ENCODE measurements around the gene PHLDA2.
A peak's percentile ranks its signal among the peaks of the same experiment; 100 is the strongest.
"Not testable (repeated sequence)": the region's sequence is repeated elsewhere in the genome, so short reads cannot be mapped to it uniquely, and the experiment has no call there.

The PHLDA2 gene

DNA sequence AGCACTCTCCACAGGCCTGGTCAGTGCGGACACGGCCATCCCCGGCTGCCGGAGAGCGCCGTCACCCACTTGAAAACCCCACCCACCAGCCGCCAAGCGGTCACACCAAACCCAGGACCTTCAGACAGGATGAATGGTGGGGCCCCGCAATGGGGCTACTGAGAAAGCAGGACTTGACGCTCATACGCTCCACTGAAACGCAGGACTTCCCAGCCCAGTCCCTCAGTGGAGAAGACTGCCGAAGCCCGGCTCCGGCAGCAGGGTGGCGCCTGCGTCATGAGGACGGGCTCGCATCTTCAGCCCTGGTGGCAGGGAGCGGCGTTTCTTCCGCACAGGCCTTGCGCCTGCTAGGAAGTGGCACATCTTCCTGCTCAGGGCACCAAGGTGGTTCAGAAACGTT, 15.3 kb upstream of the PHLDA2 start:
- DNase-seq, result no peak

DNA sequence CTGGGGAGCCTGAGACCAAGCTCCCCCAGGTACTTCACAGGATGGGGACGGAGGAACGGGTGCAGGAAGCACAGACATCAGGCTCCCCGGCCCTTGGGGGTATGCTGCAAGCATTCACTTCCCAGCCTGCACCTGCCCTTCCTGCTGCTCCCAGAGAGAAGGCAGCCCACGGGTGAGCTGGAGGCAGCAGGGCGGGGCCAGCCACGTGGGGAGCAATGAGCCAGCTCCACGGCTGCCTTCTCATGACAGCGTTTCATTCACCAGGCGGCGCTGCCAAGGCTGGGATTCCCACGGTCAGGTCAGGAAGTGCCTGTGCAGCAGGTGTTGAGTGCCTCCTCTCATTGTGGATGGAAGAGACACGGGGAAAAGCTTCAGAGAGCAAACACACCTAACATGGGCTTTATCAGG, 14.5 kb upstream of the PHLDA2 start:
- no peak for DNase-seq

DNA sequence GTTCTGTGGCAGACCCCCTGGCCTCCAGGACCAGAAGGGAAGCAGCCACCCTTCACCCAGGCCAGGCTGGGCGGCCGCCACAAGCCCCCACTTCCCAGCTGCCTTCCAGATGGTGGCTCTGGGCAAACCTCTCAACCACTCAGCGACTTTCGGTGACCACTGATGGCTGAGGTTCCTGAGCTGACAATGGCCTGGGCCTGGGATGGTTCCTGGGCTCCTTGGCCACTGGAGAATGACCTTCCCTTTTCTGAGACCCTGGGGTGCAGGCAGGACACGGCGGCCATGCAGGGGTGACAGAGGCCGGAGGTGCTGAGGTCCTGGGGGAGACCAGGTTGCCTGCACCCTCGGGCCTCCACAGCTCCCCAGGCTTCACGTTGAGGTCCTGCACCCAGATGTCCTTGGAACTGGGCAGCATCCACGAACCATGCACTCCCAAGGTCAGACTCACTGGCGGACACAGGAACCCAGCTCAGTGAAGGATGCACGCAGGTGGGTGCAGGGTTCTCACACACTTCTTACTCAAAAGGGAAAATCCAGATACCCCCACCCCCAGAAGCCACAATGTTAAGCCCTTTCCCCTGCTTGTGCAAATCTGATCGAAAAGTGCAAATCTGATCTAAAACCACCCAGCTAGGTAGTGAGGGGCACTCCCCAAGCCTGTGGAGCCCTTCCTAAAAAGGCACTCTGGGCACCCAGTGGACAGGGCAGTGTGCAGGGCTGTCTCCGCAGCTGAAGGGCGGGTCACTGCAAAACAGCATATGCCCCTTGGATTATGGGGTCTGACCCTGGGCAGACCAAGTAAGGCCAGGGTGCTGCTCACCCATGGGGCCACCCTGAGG, 13.9 kb upstream of the PHLDA2 start:
- no peak for DNase-seq

DNA sequence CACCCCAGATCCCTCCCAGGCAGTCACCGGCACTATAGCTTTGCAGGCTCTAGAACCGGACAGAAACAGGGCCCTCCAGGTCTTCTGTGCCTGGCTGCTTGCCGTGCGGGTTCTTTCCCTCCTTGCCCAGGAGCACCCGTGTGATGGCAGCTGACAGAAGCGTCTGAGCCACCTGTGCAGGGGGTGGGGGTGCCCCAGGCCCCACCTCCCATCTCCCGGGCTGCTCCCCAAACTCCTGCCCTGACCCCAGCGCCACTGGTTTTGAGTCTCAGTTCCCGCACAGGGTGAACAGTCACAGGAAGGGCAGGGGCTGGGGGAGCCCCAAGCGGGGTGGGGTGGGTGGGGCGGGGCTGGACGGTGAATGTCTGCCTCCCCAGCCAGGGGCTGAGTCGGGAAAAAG, 13.2 kb upstream of the PHLDA2 start:
- DNase-seq, result no peak

DNA sequence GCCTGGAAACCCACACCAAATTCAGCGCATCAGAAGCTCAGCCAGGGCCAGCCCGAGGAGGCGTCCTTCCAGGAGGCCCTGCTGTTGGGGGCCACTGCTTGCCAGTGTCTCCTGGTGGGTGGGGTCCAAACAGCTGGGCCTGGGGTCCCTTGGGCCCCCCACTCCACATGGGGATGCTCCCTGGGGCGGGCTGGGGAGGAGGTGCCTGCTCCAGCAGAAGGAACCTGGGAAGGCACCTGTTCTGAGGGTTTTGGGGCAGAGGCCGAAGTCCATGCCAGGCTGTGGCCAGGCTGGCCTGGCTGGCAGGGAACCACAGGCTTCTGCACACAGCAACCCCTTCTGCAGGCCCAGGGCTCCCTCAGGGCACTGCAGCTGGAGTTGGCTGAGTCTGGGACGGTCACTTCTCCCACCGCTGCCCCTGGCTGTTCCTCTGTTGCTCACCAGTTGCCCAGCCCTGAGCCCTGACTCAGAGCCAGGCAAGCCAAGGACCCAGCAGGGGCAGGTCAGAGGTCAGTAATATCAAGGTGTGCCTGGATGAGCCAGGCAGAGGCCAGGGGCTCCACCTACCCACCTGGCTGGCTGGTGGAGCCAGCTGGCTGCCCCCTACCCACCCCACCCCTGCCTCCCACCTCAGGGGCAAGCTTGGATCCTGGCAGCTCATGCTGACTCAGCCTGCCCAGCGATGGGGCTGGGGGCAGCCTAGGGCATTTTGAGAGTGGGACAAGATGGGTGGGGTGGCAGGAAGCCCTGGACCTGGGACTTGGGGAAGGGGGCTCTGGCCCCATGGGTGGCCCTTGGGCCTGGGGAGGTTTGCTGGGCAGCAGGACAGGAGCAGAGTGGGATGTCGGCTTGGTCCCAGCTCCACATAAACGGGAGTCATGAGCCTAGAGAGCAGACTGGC, 12.0 kb upstream of the PHLDA2 start:
- DNase-seq, result no peak

DNA sequence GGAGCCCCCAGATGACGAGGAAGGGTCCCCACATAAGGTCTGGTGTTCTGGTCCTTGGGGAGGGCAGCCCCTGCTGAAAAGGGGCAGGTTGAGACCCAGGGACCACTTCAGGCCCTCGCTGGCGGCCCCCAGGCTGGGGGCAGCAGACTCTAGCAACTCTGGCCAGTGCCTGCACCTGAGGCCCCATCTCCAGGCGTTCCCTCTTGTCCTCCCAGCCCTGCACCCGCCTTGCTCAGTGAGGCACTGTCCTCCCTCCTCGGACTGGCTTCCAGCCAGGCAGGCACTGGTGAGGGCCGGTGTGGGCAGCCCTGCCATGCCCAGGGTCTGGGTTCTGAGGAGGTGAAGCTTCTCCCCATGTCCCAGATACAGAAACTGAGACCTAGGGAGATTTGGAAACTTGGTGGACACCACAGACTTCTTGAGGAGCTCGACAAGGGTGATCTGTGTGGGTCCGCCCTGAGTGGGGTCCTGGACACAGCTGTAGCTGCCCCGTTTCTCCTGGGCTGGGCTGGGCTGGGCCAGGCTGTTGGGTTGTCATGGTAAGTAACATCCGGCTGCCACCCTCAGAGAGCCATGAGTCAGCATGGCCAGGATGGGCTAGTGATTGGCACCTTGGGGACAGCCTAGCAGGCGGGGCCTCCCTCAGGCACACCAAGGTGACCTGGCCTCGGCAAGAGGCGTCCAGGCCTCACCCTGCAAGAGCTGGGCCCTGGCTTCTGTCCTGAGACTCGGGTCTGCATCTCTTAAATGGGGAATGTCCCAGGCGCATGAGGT, 11.1 kb upstream of the PHLDA2 start:
- DNase-seq, result no peak

DNA sequence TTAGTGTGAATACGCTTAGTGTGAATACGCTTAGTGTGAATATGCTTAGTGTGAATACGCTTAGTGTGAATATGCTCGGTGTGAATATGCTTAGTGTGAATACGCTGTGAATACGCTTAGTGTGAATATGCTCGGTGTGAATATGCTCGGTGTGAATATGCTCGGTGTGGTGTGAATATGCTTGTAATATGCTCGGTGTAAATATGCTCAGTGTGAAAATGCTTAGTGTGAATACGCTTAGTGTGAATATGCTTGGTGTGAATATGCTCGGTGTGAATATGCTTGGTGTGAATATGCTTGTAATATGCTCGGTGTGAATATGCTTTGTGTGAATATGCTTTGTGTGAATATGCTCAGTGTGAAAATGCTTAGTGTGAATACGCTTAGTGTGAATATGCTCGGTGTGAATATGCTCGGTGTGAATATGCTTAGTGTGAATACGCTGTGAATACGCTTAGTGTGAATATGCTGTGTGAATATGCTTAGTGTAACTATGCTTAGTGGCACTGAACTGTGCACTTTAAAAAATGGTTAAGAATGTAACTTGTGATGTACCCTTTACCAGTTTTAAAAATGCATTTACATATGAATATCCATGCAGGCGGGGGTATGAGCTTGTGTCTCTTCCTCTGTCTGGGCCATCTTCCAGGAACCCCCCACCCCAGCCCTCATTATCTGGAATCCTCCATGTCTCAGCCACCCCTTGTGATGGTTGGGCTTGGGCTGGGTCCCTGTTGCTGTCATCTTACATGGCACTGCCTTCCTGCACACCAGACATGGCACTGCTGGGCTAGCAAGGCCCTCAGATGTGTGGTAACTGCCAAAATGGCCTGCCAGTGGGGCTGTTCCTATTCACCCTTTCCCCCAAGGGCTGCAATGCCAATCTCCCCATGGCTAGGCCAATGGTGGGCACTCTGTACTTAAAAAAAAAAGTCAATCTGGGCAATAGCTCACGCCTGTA, 9.5 kb upstream of the PHLDA2 start:
- not testable (repeated sequence) for DNase-seq

DNA sequence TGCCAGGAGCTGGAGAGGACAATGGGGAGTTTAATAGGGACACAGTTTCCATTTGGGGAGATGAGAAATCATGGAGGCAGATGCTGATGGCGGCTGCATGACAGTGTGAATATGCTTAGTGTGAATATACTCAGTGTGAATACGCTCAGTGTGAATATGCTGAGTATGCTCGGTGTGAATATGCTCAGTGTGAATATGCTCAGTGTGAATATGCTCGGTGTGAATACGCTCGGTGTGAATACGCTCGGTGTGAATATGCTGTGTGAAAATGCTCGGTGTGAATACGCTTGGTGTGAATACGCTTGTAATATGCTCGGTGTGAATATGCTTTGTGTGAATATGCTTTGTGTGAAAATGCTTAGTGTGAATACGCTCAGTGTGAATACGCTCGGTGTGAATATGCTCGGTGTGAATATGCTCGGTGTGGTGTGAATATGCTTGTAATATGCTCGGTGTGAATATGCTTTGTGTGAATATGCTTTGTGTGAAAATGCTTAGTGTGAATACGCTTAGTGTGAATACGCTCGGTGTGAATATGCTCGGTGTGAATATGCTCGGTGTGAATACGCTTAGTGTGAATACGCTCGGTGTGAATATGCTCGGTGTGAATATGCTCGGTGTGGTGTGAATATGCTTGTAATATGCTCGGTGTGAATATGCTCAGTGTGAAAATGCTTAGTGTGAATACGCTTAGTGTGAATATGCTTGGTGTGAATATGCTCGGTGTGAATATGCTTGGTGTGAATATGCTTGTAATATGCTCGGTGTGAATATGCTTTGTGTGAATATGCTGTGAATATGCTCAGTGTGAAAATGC, 8.6 kb upstream of the PHLDA2 start:
- not testable (repeated sequence) for DNase-seq

DNA sequence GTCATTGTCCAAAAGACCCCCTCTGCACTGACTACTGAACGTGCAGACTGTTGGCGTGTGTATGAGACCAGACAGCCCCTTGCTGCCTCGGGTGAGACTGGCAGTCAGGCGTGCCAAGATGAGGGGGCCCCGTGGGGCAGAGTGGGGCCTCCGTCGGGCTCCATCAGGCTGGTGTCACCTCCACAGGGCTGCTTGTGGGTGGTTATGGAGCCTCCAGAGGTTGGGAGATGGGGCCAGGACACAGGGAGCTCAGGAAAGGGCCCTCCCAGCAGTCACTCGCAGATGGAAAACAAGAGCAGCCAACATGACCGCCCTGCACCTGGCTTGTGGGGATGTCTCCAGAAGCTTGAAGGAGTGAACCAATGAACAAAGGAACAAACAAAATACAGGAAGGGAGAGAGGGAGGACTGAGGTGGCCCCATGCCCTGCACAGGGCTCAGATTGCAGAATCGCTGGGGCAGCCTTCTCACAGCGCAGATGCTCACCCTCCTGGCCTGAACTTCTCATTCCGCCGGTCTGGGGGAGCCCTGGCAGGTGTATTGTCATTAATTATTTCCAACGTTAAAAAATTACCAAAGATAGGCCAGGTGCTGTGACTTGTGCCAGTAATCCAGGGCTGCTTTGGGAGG, 5.5 kb upstream of the PHLDA2 start:
- no peak for DNase-seq

DNA sequence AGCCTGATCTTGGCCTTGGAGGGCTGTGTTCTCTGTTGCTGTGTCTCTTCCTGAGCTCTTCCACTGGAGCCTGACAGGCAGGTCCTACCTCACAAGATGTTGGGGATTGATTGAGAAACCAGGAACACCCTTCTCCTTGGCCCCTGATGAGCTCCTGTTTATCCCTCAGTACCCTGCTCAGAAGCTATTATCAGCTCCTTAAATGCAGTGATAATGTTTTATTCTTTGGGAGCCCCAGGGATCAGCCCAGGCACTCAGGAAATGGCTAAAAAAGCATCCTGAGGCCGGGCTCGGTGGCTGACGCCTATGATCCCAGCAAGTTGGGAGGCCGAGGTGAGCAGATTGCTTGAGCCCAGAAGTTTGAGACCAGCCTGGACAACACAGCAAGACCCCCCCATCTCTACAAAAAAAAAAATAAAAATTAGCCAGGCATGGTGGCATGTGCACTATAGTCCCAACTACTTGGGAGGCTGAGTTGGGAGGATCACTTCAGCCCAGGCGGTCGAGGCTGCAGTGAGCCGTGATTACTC, 4.9 kb upstream of the PHLDA2 start:
- DNase-seq, result no peak

DNA sequence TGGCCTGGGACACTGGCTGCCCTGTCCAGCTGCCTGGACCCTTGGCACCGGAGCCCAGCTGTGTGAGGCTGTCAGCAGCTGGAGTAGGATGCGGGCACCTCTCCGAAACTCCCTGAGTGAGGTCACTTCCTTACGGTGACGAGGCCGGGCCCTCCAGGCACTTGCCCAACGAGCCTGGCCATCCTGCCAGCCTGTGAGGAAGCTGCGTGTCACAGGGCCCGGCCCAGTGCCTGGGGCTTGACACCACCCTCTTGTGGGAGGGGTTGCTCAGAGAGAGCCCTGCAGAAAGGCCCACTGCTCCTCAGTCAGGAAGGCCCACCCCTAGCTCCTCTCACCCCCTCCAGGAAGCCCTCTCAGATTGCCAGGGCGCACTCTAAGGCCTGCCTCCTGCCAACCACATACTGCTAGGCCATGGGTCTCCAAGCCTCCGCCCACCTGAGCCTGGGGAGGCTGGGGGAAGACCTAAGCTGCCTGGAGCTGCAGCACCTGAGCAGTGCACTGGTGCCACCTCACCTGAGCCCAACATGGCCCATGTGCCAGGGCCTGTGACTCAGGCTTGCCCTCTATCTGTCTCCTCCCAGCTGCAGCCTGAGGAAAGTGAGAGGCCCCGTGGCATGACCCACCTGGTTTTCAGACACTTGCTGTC, 4.3 kb upstream of the PHLDA2 start:
- no peak for DNase-seq

DNA sequence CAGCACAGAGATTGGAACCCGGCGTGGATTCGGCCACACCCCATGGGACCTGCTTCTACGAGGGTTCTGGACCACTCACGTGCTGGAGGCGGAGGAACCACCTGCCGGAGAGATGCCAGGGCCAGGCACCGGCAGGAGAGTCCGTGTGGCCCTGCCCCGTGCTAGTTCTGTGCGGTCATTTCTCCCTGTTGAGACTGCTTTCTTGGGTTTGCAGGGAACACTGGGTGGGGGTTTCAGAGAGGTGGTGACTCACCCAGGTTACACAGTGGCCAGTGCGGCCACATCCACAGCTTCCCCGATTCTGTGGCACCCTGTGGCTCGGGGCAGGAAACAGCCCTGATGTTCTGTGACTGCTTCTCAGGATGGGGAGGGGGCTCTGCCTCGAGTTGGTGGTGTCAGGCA, 3.6 kb upstream of the PHLDA2 start:
- DNase-seq, result no peak

DNA sequence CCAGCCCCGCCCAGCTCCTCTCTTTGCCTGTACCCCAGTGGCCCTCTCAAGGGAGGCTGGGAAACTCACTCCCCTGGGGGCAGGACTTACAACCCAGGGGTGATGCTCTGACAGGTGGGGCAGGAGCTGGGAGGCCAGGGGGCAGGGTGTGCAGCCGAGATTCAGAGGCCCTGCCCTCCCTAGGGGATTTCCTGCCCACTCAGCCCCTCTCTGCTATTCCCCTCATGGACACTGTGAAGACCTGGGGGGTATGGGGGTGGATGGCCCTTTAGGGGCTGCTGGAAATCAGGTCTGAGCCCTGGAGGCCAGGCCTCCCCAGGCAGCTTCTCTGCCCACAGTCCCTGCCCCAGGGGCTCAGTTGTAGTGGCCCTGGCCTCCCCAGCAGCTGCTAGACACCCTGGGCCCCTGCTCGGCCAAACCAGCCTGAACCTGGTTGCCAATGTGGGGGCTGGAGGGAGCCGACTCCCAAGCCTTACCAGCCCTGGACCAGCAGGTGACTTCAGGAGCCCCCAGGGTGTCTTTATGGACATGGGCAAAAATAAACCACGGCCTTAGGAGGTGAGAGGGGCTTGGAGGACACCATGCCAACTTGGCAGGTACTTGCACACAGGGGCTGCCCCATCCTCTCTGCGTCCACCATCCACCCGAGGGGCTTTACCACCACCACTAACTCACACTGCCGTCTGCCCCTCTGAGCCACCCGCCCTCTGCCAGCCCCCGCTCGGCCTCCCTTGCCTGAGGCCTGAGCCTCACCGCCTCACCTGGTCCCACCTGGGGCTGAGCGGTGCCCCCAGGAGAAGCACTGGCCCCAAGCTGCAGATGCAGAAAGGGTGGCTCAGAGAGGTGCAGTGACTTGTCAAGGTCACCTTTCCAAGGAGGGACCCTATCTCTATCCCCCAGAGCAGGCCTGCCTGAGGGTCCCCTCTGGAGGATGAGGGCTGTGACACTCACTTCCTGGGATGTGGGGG, 2.8 kb upstream of the PHLDA2 start:
- DNase-seq, result no peak

DNA sequence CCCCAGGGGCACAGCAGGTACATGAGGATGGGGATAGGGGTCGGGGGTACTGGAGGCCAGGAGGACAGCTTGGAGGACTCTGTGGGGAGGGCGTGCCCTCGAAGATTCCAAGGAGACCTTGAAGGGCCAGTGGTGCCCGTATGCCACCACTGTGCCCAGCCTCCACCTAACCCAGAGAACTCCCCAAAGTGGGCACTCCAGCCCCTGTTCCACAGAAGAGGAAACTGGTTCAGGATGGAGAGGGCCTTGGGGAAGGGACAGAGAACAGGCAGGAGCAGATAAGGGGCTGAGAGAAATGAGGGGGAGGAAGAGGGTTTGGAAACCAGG, 2.2 kb upstream of the PHLDA2 start:
- DNase-seq, result no peak

DNA sequence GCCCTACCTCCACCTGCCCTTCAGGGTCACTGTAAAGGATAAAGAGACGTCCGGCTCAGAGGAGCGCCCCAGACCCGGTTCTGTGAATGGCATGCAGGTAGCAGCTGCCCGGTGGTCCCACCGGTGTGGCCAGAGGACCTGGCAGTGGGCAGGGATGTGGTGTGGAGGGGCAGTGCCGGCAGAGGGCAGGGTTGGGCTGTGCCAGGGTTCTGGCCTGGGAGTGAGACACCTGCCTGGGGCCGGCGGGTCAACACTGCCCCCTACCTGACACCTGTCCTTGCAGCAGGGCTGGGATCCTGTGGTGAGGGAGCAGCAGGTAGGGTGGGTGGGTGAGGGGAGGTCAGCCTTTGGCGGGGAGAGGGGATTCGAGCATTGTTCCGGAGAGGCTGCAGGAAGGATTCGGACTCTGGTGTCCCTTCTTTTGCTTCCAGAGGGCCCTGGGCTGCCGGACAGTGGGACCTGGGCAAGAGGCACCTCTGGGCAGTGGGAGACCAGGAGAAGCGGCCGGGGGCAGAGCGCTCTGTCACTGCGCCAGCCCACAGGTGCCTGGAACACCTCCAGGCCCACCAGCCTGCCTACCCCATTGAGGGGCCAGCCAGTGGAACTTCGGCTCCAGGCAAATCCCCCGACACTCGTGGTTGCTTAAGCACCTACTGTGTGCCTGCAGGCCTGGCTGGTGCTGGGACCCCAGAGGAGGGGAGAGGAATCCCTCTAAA, 1.6 kb upstream of the PHLDA2 start:
- peak; percentile 62 for DNase-seq

DNA sequence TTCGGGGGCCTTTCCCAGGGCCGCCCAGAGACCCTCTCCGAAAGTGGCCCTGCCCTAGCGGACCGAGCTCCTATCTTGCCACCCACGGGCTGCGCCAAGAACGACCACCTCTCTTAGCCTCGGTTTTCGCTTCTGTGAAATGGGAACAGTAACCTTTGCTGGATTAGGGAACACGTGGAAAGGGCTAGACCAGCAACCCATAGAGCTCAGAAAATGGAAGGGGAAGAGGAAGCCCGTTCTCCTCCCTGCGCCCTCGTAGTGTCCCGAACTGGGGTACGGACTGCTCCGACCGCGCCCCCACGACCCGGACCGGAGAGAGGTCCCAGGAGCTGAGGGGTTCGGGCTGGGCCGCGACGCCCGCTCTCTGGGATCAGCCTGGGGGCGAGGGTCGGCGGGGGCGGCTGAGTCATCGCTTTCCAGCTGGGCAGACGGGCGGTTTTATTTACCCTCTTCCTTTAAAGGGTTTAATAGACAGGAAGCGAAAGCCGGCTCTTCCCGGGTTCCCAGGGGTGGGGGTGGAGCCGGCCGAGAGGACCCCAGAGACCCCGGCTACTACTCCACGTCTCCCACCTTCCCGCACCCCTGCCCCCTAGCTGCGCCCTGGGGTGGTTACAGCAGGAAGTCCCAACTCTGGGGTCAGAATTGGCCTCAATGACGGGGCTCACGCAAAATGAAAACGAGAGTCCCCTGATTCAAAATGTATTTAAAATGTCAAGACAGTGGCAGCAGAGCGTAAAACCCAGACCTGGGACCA, 907 bp upstream of the PHLDA2 start:
- peak; percentile 7 for DNase-seq

DNA sequence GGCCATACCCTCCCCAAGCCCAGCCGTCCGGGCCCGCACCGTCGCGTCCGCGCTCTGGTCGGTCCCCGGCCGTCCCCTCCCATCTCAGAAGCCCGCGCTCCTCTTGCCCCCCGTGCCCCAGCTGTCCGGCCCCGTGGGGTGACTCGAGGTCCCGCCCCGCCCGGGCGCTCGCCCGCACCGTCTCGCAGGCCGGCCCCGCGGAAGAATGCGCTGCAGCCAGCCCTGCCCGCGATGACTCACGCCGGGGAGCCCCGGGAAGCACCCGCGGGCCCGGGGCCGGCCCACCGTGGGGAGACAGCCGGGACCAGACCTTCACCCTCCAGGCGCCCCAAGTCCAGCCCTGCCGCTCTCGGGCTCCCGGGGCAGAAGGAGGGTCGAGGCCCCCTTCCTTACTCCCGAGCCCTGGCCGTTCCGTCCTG, 320 bp upstream of the PHLDA2 start:
- no peak for DNase-seq
